Measurements from ENCODE around the gene CPXM2. TPM values are rescaled to one million over a fixed set of nuclear protein-coding genes. Genes with fewer than 3 reads are reported as not detected.

The CPXM2 gene
- total RNA-seq, 1 experiment from 2014 or later, result not detected

DNA sequence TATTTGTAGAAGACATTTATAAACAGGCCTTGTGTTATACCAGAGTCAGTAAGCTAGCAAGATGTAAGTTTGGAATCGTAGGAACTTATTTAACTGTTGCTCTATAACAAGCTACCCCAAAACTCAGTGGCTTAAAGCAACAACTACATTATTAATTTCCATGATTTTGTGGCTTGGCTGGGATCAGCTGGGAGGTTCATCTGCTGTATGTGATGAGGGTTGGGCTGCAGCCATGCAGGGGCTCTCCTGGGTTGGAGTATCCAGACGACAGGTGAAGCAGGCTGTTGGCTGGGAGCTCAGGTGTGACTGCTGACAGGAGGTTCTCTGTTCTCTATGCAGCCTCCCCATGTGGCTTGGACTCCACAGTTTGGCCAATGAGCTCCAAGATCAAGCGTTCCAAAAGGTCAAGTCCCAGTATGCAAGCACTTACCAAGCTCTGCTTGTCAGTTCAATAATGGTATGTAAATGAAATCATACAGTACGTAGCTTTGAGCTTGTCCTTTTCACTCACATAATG, 173.0 kb downstream of the CPXM2 start:
- H3K27me3 ChIP-seq (ENCODE audit: control insufficient read depth, insufficient read depth, low read length), result peaks cover 18% of the 10 kb centered on the region
- intact Hi-C loops (cut with micrococcal nuclease; ENCODE audit: unreplicated experiment), result no loop called here
- no peak for DNase-seq (ENCODE audit: low read depth, low spot score)
- TF ChIP-seq SIN3A (IDR thresholded peaks at IDR 0.05; ENCODE audit: borderline replicate concordance, insufficient read depth, low read depth, low read length) (no peak), POLR2AphosphoS5 (IDR thresholded peaks at IDR 0.05; ENCODE audit: low read depth, low read length) (no peak), TCF7L2 (IDR thresholded peaks at IDR 0.05; ENCODE audit: low read depth, low read length) (no peak)
- TF ChIP-seq, protein P1, sequence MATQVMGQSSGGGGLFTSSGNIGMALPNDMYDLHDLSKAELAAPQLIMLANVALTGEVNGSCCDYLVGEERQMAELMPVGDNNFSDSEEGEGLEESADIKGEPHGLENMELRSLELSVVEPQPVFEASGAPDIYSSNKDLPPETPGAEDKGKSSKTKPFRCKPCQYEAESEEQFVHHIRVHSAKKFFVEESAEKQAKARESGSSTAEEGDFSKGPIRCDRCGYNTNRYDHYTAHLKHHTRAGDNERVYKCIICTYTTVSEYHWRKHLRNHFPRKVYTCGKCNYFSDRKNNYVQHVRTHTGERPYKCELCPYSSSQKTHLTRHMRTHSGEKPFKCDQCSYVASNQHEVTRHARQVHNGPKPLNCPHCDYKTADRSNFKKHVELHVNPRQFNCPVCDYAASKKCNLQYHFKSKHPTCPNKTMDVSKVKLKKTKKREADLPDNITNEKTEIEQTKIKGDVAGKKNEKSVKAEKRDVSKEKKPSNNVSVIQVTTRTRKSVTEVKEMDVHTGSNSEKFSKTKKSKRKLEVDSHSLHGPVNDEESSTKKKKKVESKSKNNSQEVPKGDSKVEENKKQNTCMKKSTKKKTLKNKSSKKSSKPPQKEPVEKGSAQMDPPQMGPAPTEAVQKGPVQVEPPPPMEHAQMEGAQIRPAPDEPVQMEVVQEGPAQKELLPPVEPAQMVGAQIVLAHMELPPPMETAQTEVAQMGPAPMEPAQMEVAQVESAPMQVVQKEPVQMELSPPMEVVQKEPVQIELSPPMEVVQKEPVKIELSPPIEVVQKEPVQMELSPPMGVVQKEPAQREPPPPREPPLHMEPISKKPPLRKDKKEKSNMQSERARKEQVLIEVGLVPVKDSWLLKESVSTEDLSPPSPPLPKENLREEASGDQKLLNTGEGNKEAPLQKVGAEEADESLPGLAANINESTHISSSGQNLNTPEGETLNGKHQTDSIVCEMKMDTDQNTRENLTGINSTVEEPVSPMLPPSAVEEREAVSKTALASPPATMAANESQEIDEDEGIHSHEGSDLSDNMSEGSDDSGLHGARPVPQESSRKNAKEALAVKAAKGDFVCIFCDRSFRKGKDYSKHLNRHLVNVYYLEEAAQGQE (IDR thresholded peaks at IDR 0.05; ENCODE audit: insufficient read depth in 1 of 2, low read depth in 2 of 2, low read length in 1 of 2), result no peak
- TF ChIP-seq, protein P2, sequence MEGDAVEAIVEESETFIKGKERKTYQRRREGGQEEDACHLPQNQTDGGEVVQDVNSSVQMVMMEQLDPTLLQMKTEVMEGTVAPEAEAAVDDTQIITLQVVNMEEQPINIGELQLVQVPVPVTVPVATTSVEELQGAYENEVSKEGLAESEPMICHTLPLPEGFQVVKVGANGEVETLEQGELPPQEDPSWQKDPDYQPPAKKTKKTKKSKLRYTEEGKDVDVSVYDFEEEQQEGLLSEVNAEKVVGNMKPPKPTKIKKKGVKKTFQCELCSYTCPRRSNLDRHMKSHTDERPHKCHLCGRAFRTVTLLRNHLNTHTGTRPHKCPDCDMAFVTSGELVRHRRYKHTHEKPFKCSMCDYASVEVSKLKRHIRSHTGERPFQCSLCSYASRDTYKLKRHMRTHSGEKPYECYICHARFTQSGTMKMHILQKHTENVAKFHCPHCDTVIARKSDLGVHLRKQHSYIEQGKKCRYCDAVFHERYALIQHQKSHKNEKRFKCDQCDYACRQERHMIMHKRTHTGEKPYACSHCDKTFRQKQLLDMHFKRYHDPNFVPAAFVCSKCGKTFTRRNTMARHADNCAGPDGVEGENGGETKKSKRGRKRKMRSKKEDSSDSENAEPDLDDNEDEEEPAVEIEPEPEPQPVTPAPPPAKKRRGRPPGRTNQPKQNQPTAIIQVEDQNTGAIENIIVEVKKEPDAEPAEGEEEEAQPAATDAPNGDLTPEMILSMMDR (IDR thresholded peaks at IDR 0.05), result no peak
- ChIA-PET CTCF (interaction anchor here (0.6 kb wide), 1 partner anchor 669 kb away, joined by 3 read pairs; no protein-coding TSS in a partner anchor), POLR2A (interaction anchor here (0.6 kb wide), 1 partner anchor 715 kb away, joined by 4 read pairs; no protein-coding TSS in a partner anchor)
- no peak overlapping the region for H3K27ac ChIP-seq (ENCODE audit: low read length)
- no TSS peak for BruUV-seq (replicated peaks)
- H3K36me3 ChIP-seq (ENCODE audit: control insufficient read depth, insufficient read depth, low read length), result no peaks in the 10 kb centered on the region
- ATAC-seq, result no peak
- no peaks in the 10 kb centered on the region for H3K9me3 ChIP-seq (ENCODE audit: control insufficient read depth, insufficient read depth, low read depth, low read length)
- no peaks in the 10 kb centered on the region for H3K4me1 ChIP-seq (ENCODE audit: control insufficient read depth, insufficient read depth, low read length)
- in situ Hi-C loops (cut with HindIII; ENCODE audit: low pct_unique_long_range_greater_than_20kb, low sequenced_read_pairs), result no loop called here
- no peak overlapping the region for H3K4me3 ChIP-seq (ENCODE audit: low read depth in 2 of 2, low read length in 2 of 2)

DNA sequence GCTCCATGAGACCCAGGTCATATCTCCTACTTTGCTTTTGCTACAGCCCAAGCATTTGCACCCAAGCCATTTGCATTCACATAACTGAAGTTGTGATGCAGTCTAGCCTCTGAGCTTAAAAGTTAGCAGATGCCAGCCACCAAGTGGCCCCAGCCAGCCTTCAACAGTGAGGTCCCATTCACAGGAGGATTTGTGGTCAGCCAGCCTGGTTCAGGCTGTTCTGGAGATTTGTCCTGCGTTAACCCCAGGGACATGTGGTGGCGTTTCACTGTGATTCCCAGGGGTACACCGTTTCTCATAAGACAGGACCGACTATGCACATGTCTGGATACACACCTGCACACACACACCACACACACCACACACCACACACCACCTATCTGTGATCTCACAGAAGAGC, 174.3 kb downstream of the CPXM2 start:
- Histone ChIP-seq H3K27me3 (ENCODE audit: control insufficient read depth, insufficient read depth, low read length) (peaks cover 14% of the 10 kb centered on the region), H3K36me3 (ENCODE audit: control insufficient read depth, insufficient read depth, low read length) (no peaks in the 10 kb centered on the region), H3K9me3 (ENCODE audit: control insufficient read depth, insufficient read depth, low read depth, low read length) (no peaks in the 10 kb centered on the region), H3K27ac (ENCODE audit: low read length) (no peak overlapping the region), H3K4me1 (ENCODE audit: control insufficient read depth, insufficient read depth, low read length) (no peaks in the 10 kb centered on the region), H3K4me3 (ENCODE audit: low read depth in 2 of 2, low read length in 2 of 2) (no peak overlapping the region)
- ChIA-PET CTCF (no interaction called here), POLR2A (no interaction called here)
- in situ Hi-C loops (cut with HindIII; ENCODE audit: low pct_unique_long_range_greater_than_20kb, low sequenced_read_pairs) (no loop called here), intact Hi-C loops (cut with micrococcal nuclease; ENCODE audit: unreplicated experiment) (no loop called here)
- ATAC-seq (no peak), DNase-seq (ENCODE audit: low read depth, low spot score) (no peak)
- TF ChIP-seq POLR2AphosphoS5 (IDR thresholded peaks at IDR 0.05; ENCODE audit: low read depth, low read length) (no peak), SIN3A (IDR thresholded peaks at IDR 0.05; ENCODE audit: borderline replicate concordance, insufficient read depth, low read depth, low read length) (no peak), TCF7L2 (IDR thresholded peaks at IDR 0.05; ENCODE audit: low read depth, low read length) (no peak)
- TF ChIP-seq, protein P2 (IDR thresholded peaks at IDR 0.05), result no peak
- TF ChIP-seq, protein P1 (IDR thresholded peaks at IDR 0.05; ENCODE audit: insufficient read depth in 1 of 2, low read depth in 2 of 2, low read length in 1 of 2), result no peak
- BruUV-seq (replicated peaks), result no TSS peak

Measured in Panc1 (cell line).